ENCODE measurements around the gene TPO.

Gene TPO

GRCh38 chr2:1518867-1519530 lies 105.7 kb downstream of the TPO start:
- no peaks in the 10 kb centered on the region for H3K79me2 ChIP-seq (ENCODE audit: control insufficient read depth, insufficient read depth, low read length, poor library complexity)
- no peak overlapping the region for H4K12ac ChIP-seq (ENCODE audit: low read depth, low read length)
- no peak overlapping the region for H3K14ac ChIP-seq (ENCODE audit: low read length)
- H3K27ac ChIP-seq (ENCODE audit: low read depth, low read length) = no peak overlapping the region
- H3K4me3 ChIP-seq (ENCODE audit: low read depth, low read length) = no peak overlapping the region
- no peak overlapping the region for H2BK120ac ChIP-seq (ENCODE audit: insufficient read depth, low read length, poor library complexity)
- H4K91ac ChIP-seq (ENCODE audit: low read depth, low read length) = no peak overlapping the region
- no peak overlapping the region for H2AK5ac ChIP-seq (ENCODE audit: low read length)
- no peaks in the 10 kb centered on the region for H3K9me3 ChIP-seq (ENCODE audit: insufficient read depth, low read depth, low read length)
- no peaks in the 10 kb centered on the region for H3K79me1 ChIP-seq (ENCODE audit: low read length)
- no peaks in the 10 kb centered on the region for H3K36me3 ChIP-seq (ENCODE audit: control insufficient read depth in 1 of 2, insufficient read depth in 2 of 2, low read length in 2 of 2)
- H3K18ac ChIP-seq (ENCODE audit: low read length) = no peak overlapping the region
- H3K23ac ChIP-seq (ENCODE audit: low read length) = no peak overlapping the region
- no peak overlapping the region for H2BK5ac ChIP-seq (ENCODE audit: low read depth, low read length, poor library complexity)
- no peaks in the 10 kb centered on the region for H3K27me3 ChIP-seq (ENCODE audit: insufficient read depth, low read length)
- H2BK12ac ChIP-seq (ENCODE audit: low read length) = no peak overlapping the region
- no peaks in the 10 kb centered on the region for H3K4me1 ChIP-seq (ENCODE audit: control insufficient read depth in 1 of 2, insufficient read depth in 2 of 2, low read length in 2 of 2)
- no peak for DNase-seq
- no CpG with 5 or more reads among the region's 10 CpGs for WGBS (ENCODE audit: extremely low coverage, insufficient coverage, insufficient read length)
- no peak overlapping the region for H3K4ac ChIP-seq (ENCODE audit: low read depth, low read length)
- H3K4me2 ChIP-seq (ENCODE audit: low read length) = no peak overlapping the region
- no peak overlapping the region for H4K8ac ChIP-seq (ENCODE audit: low read depth, low read length)
- H2AFZ ChIP-seq (ENCODE audit: insufficient read depth, low read length, poor library complexity) = no peak overlapping the region
- H3K9ac ChIP-seq (ENCODE audit: low read length) = no peak overlapping the region

- H3K79me2 ChIP-seq (ENCODE audit: control insufficient read depth, insufficient read depth, low read length, poor library complexity) = no peaks in the 10 kb centered on the region
- no peak overlapping the region for H2AK5ac ChIP-seq (ENCODE audit: low read length)
- H3K23ac ChIP-seq (ENCODE audit: low read length) = no peak overlapping the region
- DNase-seq = no peak
- no peak overlapping the region for H3K9ac ChIP-seq (ENCODE audit: low read length)
- H4K12ac ChIP-seq (ENCODE audit: low read depth, low read length) = no peak overlapping the region
- H3K36me3 ChIP-seq (ENCODE audit: control insufficient read depth in 1 of 2, insufficient read depth in 2 of 2, low read length in 2 of 2) = no peaks in the 10 kb centered on the region
- no peak overlapping the region for H3K18ac ChIP-seq (ENCODE audit: low read length)
- H2AFZ ChIP-seq (ENCODE audit: insufficient read depth, low read length, poor library complexity) = no peak overlapping the region
- no peak overlapping the region for H4K91ac ChIP-seq (ENCODE audit: low read depth, low read length)
- no peak overlapping the region for H2BK5ac ChIP-seq (ENCODE audit: low read depth, low read length, poor library complexity)
- peaks cover 2% of the 10 kb centered on the region for H3K9me3 ChIP-seq (ENCODE audit: insufficient read depth, low read depth, low read length)
- H3K79me1 ChIP-seq (ENCODE audit: low read length) = no peaks in the 10 kb centered on the region
- no peaks in the 10 kb centered on the region for H3K27me3 ChIP-seq (ENCODE audit: insufficient read depth, low read length)
- no peak overlapping the region for H3K4me2 ChIP-seq (ENCODE audit: low read length)
- no peak overlapping the region for H3K4me3 ChIP-seq (ENCODE audit: low read depth, low read length)
- no peak overlapping the region for H2BK120ac ChIP-seq (ENCODE audit: insufficient read depth, low read length, poor library complexity)
- H3K27ac ChIP-seq (ENCODE audit: low read depth, low read length) = no peak overlapping the region
- WGBS (ENCODE audit: extremely low coverage, insufficient coverage, insufficient read length) = no CpG with 5 or more reads among the region's 21 CpGs
- H3K4me1 ChIP-seq (ENCODE audit: control insufficient read depth in 1 of 2, insufficient read depth in 2 of 2, low read length in 2 of 2) = no peaks in the 10 kb centered on the region
- H4K8ac ChIP-seq (ENCODE audit: low read depth, low read length) = no peak overlapping the region
- no peak overlapping the region for H3K14ac ChIP-seq (ENCODE audit: low read length)
- H2BK12ac ChIP-seq (ENCODE audit: low read length) = no peak overlapping the region
- no peak overlapping the region for H3K4ac ChIP-seq (ENCODE audit: low read depth, low read length)
Observed at GRCh38 chr2:1521191-1521877, 108.1 kb downstream of the TPO start.

- Histone ChIP-seq H3K36me3 (ENCODE audit: control insufficient read depth in 1 of 2, insufficient read depth in 2 of 2, low read length in 2 of 2) (no peaks in the 10 kb centered on the region), H3K79me2 (ENCODE audit: control insufficient read depth, insufficient read depth, low read length, poor library complexity) (no peaks in the 10 kb centered on the region), H4K91ac (ENCODE audit: low read depth, low read length) (no peak overlapping the region), H3K27ac (ENCODE audit: low read depth, low read length) (no peak overlapping the region), H2AFZ (ENCODE audit: insufficient read depth, low read length, poor library complexity) (no peak overlapping the region), H3K79me1 (ENCODE audit: low read length) (no peaks in the 10 kb centered on the region), H3K14ac (ENCODE audit: low read length) (no peak overlapping the region), H3K18ac (ENCODE audit: low read length) (no peak overlapping the region), H3K9ac (ENCODE audit: low read length) (no peak overlapping the region), H3K4me2 (ENCODE audit: low read length) (no peak overlapping the region), H2BK12ac (ENCODE audit: low read length) (no peak overlapping the region), H2AK5ac (ENCODE audit: low read length) (no peak overlapping the region), H4K8ac (ENCODE audit: low read depth, low read length) (no peak overlapping the region), H2BK5ac (ENCODE audit: low read depth, low read length, poor library complexity) (no peak overlapping the region), H3K23ac (ENCODE audit: low read length) (no peak overlapping the region), H3K27me3 (ENCODE audit: insufficient read depth, low read length) (no peaks in the 10 kb centered on the region), H3K4ac (ENCODE audit: low read depth, low read length) (no peak overlapping the region), H4K12ac (ENCODE audit: low read depth, low read length) (no peak overlapping the region), H2BK120ac (ENCODE audit: insufficient read depth, low read length, poor library complexity) (no peak overlapping the region), H3K9me3 (ENCODE audit: insufficient read depth, low read depth, low read length) (peaks cover 3% of the 10 kb centered on the region), H3K4me3 (ENCODE audit: low read depth, low read length) (no peak overlapping the region), H3K4me1 (ENCODE audit: control insufficient read depth in 1 of 2, insufficient read depth in 2 of 2, low read length in 2 of 2) (no peaks in the 10 kb centered on the region)
- whole genome bisulfite sequencing (ENCODE audit: extremely low coverage, insufficient coverage, insufficient read length) = no CpG with 5 or more reads among the region's 26 CpGs
- DNase-seq = no peak
Observed at GRCh38 chr2:1521878-1522830, 108.9 kb downstream of the TPO start.

- Histone ChIP-seq H4K8ac (ENCODE audit: low read depth, low read length) (no peak overlapping the region), H3K9me3 (ENCODE audit: insufficient read depth, low read depth, low read length) (peaks cover 6% of the 10 kb centered on the region), H3K9ac (ENCODE audit: low read length) (no peak overlapping the region), H3K18ac (ENCODE audit: low read length) (no peak overlapping the region), H3K4ac (ENCODE audit: low read depth, low read length) (no peak overlapping the region), H3K36me3 (ENCODE audit: control insufficient read depth in 1 of 2, insufficient read depth in 2 of 2, low read length in 2 of 2) (no peaks in the 10 kb centered on the region), H3K27ac (ENCODE audit: low read depth, low read length) (no peak overlapping the region), H3K27me3 (ENCODE audit: insufficient read depth, low read length) (no peaks in the 10 kb centered on the region), H2BK120ac (ENCODE audit: insufficient read depth, low read length, poor library complexity) (no peak overlapping the region), H3K4me1 (ENCODE audit: control insufficient read depth in 1 of 2, insufficient read depth in 2 of 2, low read length in 2 of 2) (no peaks in the 10 kb centered on the region), H2BK5ac (ENCODE audit: low read depth, low read length, poor library complexity) (no peak overlapping the region), H3K14ac (ENCODE audit: low read length) (no peak overlapping the region), H3K4me2 (ENCODE audit: low read length) (no peak overlapping the region), H3K79me1 (ENCODE audit: low read length) (no peaks in the 10 kb centered on the region), H2AK5ac (ENCODE audit: low read length) (no peak overlapping the region), H3K23ac (ENCODE audit: low read length) (no peak overlapping the region), H3K79me2 (ENCODE audit: control insufficient read depth, insufficient read depth, low read length, poor library complexity) (no peaks in the 10 kb centered on the region), H3K4me3 (ENCODE audit: low read depth, low read length) (no peak overlapping the region), H2BK12ac (ENCODE audit: low read length) (no peak overlapping the region), H4K12ac (ENCODE audit: low read depth, low read length) (no peak overlapping the region), H2AFZ (ENCODE audit: insufficient read depth, low read length, poor library complexity) (no peak overlapping the region), H4K91ac (ENCODE audit: low read depth, low read length) (no peak overlapping the region)
- no peak for DNase-seq
- no CpG with 5 or more reads among the region's 9 CpGs for WGBS (ENCODE audit: extremely low coverage, insufficient coverage, insufficient read length)
Observed at GRCh38 chr2:1527153-1527992, 114.1 kb downstream of the TPO start.
